Measurements from ENCODE around the gene OTC.

OTC gene

GRCh38 chrX:38468563-38469157, 116.3 kb downstream of the OTC start:
- no peak for DNase-seq (ENCODE audit: low spot score)

All from RKO (cell line).